NCI-H2029 treated with DMSO at 0.1 percent for 48 hours (cell line): ENCODE results near the gene PMM1.
A peak's percentile ranks its signal among the peaks of the same experiment; 100 is the strongest.
"Not testable (repeated sequence)": the region's sequence is repeated elsewhere in the genome, so short reads cannot be mapped to it uniquely, and the experiment has no call there.

ENCODE experiments used
- DNase-seq: peaks from one replicate; lab custom pipeline; 2025; lab: John Stamatoyannopoulos, UW

Gene PMM1

DNA sequence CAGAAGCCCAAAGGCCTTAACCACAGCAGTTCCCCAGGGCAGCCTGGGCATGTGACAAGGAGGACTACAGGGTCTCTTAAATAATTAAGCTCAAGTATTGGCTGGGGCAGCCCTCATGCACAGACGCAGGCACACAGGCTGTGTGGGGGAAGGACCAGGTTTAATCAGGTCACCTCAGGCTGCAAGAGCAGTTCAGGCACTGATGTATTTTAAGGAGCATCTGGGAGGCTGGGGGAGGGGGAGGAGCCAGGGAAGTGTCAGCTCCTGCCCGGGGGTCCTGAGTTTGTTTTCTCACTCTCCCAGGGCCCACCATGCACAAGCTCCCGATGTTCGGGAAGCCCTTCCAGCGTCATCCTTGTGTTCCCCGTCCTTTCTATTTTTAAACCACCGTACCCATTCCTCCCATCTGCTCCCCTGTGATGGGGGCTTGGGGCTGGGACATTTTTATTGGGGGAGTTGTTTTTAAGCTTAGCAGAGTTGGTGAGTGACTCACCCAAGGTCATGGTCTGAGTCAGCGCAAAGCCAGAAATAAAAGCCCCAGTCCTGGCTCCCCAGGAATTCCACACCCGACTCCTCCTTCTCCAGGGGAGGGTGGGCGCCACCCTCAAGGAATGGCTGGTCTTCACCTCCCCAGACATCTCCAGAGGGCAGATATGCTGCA is 26.5 kb downstream of the PMM1 start:
- DNase-seq = no peak

GRCh38 chr22:41562461-41562860 is 27.2 kb downstream of the PMM1 start:
- DNase-seq = no peak

- DNase-seq = no peak
These were observed 27.9 kb downstream of the PMM1 start for GRCh38 chr22:41561788-41562187.

DNA sequence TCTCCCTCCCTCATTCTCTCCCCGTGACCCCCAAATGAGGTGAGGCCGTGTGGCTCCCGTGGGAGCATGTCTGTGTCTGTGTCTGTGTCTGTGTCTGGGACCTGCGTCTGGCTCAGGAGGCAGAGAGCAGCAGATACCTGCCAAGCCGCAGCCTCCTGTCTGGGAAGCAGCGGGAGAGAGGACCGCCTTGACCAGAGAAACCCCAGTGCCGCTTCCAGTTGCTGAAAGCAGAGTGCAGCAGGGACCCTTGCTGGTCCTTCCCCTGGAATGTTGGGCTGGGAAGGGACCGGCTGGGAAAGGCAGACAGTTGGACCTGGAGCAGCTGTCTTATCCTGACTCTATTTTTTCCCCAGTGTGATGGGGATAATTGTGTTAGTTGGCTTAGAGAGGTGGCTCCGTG is 28.3 kb downstream of the PMM1 start:
- no peak for DNase-seq

DNA sequence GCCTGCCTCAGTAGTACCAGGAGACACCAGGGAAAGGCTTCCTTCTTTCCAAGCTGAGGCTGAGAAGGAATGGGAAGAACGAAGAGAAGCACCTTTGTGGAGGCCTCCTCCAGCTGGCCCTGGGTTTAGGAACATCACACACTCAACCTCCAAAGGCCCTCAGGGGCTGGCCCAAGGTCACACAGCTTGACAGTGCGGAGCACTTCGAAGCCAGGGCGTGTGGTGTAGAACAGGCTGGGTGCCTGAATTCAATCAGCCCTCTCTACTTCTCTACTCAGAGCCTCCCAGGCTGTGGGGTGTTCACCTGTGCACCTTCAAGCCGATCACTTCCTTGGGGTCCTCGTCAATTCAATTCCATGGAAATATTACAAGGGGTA is 29.6 kb downstream of the PMM1 start:
- no peak for DNase-seq

GRCh38 chr22:41558241-41558630 is 31.4 kb downstream of the PMM1 start:
- not testable (repeated sequence) for DNase-seq

GRCh38 chr22:41557401-41558240 is 32.0 kb downstream of the PMM1 start:
- no peak for DNase-seq

- DNase-seq = no peak
These were observed 33.1 kb downstream of the PMM1 start for GRCh38 chr22:41556561-41556960.

DNA sequence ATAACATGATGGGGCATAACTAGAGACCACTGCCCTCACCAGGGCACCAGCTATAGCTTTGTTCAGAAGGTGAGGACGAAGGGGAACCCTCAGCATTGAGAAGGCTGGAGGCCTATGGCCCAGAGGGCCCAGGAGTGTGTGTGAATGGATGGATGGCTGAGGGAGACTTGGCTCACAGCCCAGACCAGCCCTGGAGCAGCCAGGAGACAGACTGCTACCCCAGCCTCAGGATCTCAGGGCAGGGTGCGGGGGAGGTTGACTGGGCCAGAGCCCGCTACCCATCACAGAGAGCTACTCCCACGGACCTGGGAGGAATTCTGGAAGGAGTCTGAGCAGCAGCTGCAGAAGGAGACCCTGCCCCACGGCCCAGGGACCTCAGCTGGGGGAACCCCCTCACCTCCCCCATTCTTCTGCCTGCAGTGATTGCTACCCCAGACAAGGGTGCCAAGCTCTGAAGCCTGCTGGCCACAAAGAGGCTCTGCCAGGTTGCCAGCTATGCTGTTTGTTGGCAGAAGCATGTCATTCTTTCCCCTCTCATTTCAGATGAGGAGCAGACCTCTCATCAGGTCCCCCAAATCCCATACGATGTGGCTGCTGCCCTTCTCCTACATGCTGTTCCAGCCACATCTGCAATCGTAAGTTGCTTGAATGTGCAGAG is 34.2 kb downstream of the PMM1 start:
- no peak for DNase-seq

DNA sequence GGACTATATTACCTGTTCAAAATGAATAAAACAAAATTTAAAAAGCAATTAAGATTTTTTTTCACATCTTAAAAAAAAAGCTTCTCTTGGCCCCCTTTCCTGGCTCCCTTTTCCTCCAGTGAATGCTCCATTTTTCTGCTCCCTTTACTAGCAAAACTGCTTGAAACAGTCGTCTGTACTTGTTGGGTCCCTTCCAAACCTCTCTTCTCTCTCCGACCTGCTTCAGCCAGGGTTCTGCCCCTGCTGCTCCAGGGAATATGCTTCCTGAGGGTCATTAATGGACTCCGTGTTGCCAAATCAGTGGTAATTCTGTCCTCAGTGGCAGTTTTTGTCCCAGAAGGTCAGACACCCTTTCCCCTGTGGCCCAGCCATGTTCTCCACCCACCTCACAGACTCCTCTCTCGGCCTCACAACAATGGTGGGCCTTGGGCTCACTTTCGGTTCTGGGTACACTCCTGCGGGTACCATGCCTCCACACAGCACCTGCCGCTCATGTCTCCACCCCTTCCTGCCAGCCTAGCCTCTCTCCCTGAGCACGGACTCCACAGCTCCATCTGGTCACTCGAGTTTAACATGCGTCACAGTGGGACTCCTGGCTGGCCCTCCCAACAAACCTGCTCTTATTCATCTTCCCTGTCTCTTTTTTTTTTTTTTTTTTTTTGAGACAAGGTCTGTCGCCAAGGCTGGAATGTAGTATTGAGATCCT is 37.6 kb downstream of the PMM1 start:
- DNase-seq = no peak

DNA sequence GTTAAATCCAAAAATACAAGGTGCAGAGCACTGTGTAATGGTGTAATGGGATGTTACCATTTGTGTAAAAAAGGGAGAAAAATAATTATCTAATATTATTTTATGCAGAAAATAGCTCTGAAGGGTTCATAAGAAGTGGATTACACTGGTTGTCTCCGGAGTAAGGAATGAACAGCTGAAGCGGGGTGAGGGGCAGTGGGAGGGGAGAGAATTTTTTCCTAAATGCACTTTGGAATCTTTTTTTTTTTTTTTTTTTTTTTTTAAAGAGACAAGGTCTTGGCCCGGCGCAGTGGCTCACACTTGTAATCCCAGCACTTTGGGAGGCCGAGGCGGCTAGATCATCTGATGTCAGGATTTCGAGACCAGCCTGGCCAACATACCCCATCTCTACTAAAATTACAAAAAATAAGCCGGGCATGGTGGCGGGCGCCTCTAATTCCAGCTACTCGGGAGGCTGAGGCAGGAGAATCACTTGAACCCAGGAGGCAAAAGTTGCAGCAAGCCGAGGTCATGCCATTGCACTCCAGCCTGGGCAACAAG is 38.6 kb downstream of the PMM1 start:
- no peak for DNase-seq

DNA sequence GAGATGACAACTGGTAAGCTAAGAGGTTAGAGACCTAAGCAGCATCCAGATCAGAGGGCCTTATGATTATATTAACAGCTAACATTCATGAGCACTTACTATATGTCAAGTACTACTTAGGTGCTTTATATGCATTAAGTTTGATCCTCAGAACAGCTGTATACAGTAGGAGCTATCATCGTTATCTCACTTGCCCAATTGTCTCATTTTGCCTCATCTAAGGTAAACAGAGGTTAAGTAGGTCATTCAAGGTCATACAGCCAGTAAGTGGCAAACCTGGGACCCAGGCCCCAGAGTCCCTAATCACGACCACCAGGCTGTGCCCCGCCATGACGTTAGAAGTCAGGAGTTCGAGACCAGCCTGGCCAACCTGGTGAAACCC is 40.8 kb downstream of the PMM1 start:
- no peak for DNase-seq

- no peak for DNase-seq
These were observed 44.8 kb downstream of the PMM1 start for GRCh38 chr22:41544671-41545476.

DNA sequence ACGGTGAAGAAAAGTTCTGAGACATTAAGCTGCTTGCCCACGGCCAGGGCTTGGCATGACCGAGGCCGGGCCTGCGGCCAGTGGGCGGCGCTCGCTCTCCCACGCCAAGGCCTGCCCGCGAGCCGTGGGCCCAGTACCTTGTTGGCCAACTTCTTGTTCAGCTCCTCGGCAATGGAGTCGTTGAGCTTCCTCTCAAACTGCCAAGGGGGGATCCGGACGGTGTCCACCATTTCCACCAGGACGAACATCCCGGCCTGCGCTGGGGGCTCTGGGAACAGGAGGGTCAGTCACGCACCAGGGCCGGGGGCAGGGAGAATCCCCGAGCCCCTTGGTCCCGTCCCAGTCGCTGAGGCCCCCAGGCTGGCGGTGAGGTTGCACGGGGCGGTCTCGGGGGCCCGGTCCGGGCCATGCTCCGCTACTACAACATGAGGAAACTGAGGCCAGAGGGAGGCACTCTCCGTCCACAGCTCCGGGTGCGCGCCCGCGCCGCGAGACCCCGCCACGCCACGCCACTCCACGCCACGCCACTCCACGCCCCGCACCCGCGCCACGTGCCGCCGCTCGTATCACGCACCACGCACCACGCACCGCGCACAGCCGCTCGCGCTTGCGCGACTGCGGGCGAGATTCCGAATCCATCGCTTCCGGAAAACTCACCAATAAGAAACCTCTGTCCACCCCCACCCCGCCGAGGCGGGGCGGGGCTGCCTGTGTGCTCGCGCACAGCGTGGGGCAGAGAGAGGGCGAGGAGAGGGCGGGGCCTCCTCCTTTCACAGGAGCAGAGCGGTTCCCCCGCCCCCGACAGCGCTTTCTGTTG is 45.6 kb downstream of the PMM1 start, which contains the start of gene POLR3H:
Gene POLR3H, minus strand, starts transcription at position 617 of the 817 bp plus-strand sequence. Its CDS starts 369 bp downstream, at position 248.
- DNase-seq = peak; percentile 72

DNA sequence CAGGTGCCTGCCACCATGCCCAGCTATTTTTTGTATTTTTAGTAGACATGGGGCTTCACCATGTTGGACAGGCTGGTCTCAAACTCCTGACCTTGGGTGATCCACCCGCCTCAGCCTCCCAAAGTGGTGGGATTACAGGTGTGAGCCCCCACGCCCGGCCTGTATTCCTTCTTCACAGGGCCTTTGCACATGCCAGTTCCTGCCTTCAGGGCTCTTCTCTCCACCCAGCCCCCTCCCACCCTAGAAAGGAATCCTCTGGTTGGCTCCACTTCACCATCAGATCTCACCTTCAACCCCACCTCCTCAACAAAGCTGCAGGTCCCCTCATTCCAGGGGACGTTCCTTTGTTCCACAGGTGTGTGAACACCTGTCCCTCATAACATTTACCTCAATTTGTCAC is 47.4 kb downstream of the PMM1 start:
- DNase-seq = no peak

DNA sequence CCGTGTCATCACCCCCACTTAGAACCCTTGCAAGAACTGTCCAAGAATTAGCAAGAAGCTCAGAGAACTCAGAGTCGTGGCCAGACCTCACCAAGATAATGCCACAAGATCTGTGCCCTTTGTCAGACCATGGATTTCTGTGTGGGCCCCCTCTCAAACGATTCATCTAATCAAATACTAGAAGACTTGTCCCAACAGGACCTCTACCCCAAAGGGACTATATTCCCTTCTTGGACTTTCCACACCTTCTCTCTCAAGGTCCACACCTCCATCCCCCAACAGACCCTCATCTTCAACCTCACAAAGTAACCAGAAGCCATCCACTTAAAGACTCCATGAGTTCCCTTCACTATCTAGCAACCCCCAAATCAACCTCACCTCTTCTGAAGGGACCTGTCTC is 48.2 kb downstream of the PMM1 start:
- DNase-seq = no peak

GRCh38 chr22:41540365-41540764 is 49.3 kb downstream of the PMM1 start:
- no peak for DNase-seq

- DNase-seq = no peak
These were observed 49.7 kb downstream of the PMM1 start for GRCh38 chr22:41540006-41540315.

- DNase-seq = no peak
These were observed 50.3 kb downstream of the PMM1 start for GRCh38 chr22:41539146-41540005.

- no peak for DNase-seq
These were observed 51.1 kb downstream of the PMM1 start for GRCh38 chr22:41538583-41538982.
